Spleen (tissue), 11 donors: Measurements from ENCODE around the gene BAHCC1. TPM values are rescaled to one million over a fixed set of nuclear protein-coding genes. Genes with fewer than 3 reads are reported as not detected.
A peak's percentile ranks its signal among the peaks of the same experiment; 100 is the strongest.

Experiments used
- DNase-seq: peaks from one replicate; pipeline ENCODE4 v3.0.0-alpha.2; 2020
- H3K27ac ChIP-seq, 8 donors: fragments of 200-600 bp; sonication (generic) in 7 of 8; 1 replicate in 4 of 8; 2 replicates in 4 of 8; pipeline versions ENCODE4 v1.5.0 to v1.8.0; 2016 to 2021; ENCODE audit warnings: inconsistent platforms in 4 of 8, mild to moderate bottlenecking in 4 of 8, moderate library complexity in 1 of 8
- H3K27me3 ChIP-seq, 7 donors: fragments of 200-600 bp; sonication (generic) in 6 of 7; replicated peaks in 1 of 7; 1 replicate in 4 of 7; 2 replicates in 3 of 7; pipeline versions ENCODE4 v1.5.0 to v1.8.0; 2016 to 2021; ENCODE audit warnings: inconsistent platforms in 3 of 7, mild to moderate bottlenecking in 1 of 7
- H3K36me3 ChIP-seq, 6 donors: fragments of 200-600 bp; sonication (generic) in 5 of 6; 1 replicate in 4 of 6; 2 replicates in 2 of 6; pipeline versions ENCODE4 v1.5.0 to v1.8.0; 2016 to 2021; ENCODE audit warnings: inconsistent platforms in 2 of 6
- H3K4me1 ChIP-seq, 6 donors: fragments of 200-600 bp; sonication (generic) in 5 of 6; 1 replicate in 3 of 6; 2 replicates in 3 of 6; pipeline versions ENCODE4 v1.5.0 to v1.8.0; 2016 to 2021; ENCODE audit warnings: inconsistent platforms in 3 of 6
- H3K4me3 ChIP-seq, 8 donors: fragments of 200-600 bp; sonication (generic) in 7 of 8; 1 replicate in 4 of 8; 2 replicates in 4 of 8; pipeline versions ENCODE4 v1.5.0 to v1.8.0; 2016 to 2021; ENCODE audit warnings: inconsistent platforms in 4 of 8, mild to moderate bottlenecking in 4 of 8, moderate library complexity in 2 of 8
- H3K9me3 ChIP-seq, 8 donors: fragments of 200-600 bp; sonication (generic) in 7 of 8; 1 replicate in 4 of 8; 2 replicates in 4 of 8; pipeline versions ENCODE4 v1.5.0 to v1.8.0; 2016 to 2021; ENCODE audit warnings: inconsistent platforms in 4 of 8
- POLR2A ChIP-seq, 3 donors: fragments of 450-650 bp; IDR thresholded peaks; one replicate each; pipeline ENCODE4 v1.5.1; 2017; ENCODE audit warnings: antibody characterized with exemption in 3 of 3, mild to moderate bottlenecking in 1 of 3
- POLR2AphosphoS5 ChIP-seq, 3 donors: sonication (generic); formaldehyde crosslinking; IDR thresholded peaks; one replicate each; pipeline ENCODE4 v1.5.1; 2017; ENCODE audit warnings: antibody characterized with exemption in 3 of 3
- WGBS, 5 donors: extraction: QIAGEN DNeasy Blood & Tissue Kit in 3 of 5; methylation state at CpG; one replicate each; pipeline versions ENCODE4 v1.1.5 to v1.1.7; 2013 to 2018; 5-methylcytosine and 5-hydroxymethylcytosine counted together
- intact Hi-C: fragments of 100-400 bp; cut with DNase I; formaldehyde crosslinking; loops from one replicate; pipeline ENCODE4 v1.15.0; 2023; ENCODE audit warnings: low total_unique reads
- polyA plus RNA-seq, 3 donors: library from polyadenylated mRNA; stranded (reverse); fragments of 200-250 nt; gene quantifications; one replicate each; pipeline ENCODE4 v1.2.1, GENCODE V29; 2013
- total RNA-seq, 7 donors: library from RNA; depleted of rRNA in 3 of 7; stranded (reverse); fragments of >200 nt in 3 of 7; fragmentation: NEBNext Ultra II Directional in 4 of 7; extraction: Animal tissue kit (Norgen Biotek cat#: 25700) in 4 of 7; gene quantifications; one replicate each; pipeline versions ENCODE4 v1.1.0 to v1.2.1, GENCODE V29; 2016 to 2021
- TF ChIP-seq, protein P1 (sequence below), 11 experiments: fragments of 200-600 bp in 7 of 11; fragments of 450-650 bp in 4 of 11; sonication (generic) in 4 of 11; IDR thresholded peaks in 8 of 11; conservative IDR thresholded peaks in 3 of 11; 1 replicate in 7 of 11; 2 replicates in 4 of 11; pipeline versions ENCODE4 v1.4.0 to v1.8.0; 2016 to 2021; ENCODE audit warnings: antibody characterized with exemption in 11 of 11, inconsistent platforms in 4 of 11, mild to moderate bottlenecking in 1 of 11
- donor health status: healthy with polysubstance abuse.
- donor health status: DM: no; HTN: no; CAD: no; lungs with moderate emphysema.
- donor health status: DM: no; HTN: no; CAD: no.
- donor health status: Bipolar disorder and iron deficiency.
- donor health status: healthy.
- donor health status: DM: no; HTN: no; CAD: no.
- donor health status: DM: yes; HTN: yes; CAD: no.

Gene BAHCC1
- total and polyA plus RNA-seq, 10 donors, result 1.7 to 20.3 (median 12.4) TPM

DNA sequence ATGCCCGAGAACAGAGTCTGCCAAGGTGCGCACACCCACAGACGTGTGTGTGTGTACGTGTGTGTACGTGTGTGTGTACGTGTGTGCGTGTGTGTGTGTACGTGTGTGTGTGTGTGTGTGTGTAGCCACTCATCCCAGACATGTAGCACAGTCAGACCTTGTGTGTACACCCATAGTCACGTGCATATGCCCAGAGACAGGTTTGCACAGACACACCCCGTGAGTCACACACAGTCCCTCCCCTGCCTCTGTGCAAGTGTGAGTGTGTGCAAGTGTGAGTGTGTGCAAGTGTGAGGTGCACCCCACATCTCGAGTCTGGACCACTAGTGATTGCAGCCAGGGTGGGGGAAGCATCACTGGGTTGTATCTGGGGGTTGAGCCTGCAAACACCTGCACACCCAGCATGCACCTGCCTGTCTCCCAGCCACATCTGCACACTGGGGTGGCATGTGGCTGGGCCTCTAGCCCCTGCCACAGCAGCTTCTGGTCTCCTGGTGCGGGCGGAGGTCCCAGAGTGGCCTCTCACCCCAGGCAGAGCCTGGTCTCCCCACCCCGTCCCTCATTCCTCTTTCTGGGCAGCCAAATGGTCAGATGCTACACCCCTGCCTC, 23.6 kb downstream of the BAHCC1 start:
- intact Hi-C loops, result no loop called here
- peaks cover 0 to 62% (median 0%) of the 10 kb centered on the region in 7 donors for H3K27me3 ChIP-seq
- WGBS, 5 donors, result 29 to 74% (median 66%) methylated on average over 1 to 14 of the region's 14 CpGs
- H3K4me3 ChIP-seq, result no peak overlapping the region
- TF ChIP-seq POLR2AphosphoS5 (IDR thresholded peaks at IDR 0.05), result no peak
- H3K4me1 ChIP-seq, result peaks cover 15 to 72% (median 56%) of the 10 kb centered on the region in 6 donors
- no peak for DNase-seq
- no peaks in the 10 kb centered on the region for H3K36me3 ChIP-seq
- H3K9me3 ChIP-seq, result no peaks in the 10 kb centered on the region
- H3K27ac ChIP-seq, result peak overlapping the region in 7 of 8 donors; percentile 29 to 83 (median 72)

DNA sequence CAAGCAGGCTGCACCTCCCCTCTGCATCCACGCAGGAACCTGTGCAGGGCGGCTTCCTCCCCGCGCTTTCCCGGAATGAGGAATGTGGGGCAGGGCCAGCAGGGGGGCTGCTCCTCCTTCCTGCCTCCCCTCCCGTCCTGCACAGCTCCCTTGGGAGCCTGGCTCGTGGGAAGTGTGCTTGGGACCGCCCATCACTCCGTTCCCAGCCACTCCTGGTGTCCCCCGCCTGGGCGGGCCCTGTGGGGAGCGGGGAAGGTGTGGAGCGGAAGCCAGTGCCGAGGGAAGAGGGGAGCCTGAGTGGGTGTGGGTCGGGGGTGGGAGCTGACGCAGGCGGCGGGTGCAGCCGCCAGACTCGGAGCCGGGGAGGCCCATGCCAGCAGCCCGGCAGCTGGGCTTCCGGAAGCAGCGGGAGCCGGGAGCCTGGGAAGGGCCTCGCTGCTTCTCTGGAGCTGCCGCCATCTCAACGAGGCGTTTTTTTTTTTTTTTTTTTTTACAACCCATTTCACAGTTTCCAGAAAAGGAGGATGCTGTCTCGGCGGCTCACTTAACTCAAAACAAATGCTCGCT, 24.1 kb downstream of the BAHCC1 start:
- peaks cover 15 to 71% (median 56%) of the 10 kb centered on the region in 6 donors for H3K4me1 ChIP-seq
- 41 to 63% (median 43%) methylated on average over 25 to 32 of the region's 32 CpGs for WGBS, 5 donors

DNA sequence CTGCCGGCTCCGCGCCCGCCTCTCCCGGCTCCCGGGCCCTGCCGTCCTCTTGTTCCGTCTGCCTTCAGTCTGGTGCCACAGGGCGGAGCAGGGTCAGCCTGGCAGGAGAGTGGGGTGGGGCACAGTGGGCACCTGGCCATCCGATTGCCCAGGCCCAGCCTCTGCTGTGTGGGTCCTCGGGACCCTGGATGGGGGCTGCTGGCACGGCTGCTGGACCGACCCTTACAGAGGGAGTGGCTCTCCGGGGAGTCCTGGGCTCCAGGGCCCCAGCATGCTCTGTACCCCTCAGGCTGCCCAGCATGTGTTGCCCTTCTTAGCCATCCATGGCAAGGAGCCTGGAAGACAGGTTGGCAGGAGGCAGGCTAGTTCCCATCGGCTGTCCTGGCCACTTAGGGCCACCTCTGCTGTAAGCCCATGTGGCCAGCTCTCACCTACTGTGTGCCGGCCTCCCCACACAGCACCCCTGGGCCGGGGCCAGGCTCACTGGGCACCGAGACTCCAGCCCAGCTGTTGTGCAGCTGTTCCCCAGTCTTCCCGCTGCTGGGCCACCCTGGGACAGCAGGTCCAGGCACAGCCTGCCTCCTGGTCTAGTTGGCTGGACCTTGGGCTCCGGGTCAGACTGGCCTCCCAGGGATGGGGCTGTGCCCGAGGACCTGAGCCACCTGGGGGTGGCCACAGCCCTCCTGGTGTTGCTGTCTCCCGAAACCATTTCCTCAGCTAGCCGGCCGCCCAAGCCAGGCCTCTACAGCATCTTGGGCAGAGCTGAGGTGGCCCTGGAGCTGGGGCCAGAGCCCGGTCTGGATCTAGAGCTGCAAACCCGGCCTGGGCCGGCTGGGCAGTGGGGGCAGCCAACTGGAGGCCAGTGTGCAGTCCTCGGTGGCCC, 24.9 kb downstream of the BAHCC1 start:
- Histone ChIP-seq H3K4me3 (peak overlapping the region in 1 of 8 donors; percentile 19), H3K36me3 (no peaks in the 10 kb centered on the region), H3K27me3 (peaks cover 0 to 50% (median 0%) of the 10 kb centered on the region in 7 donors), H3K27ac (peak overlapping the region; percentile 7 to 83 (median 72)), H3K9me3 (no peaks in the 10 kb centered on the region), H3K4me1 (peaks cover 15 to 65% (median 55%) of the 10 kb centered on the region in 6 donors)
- WGBS, 5 donors, result 60 to 75% (median 65%) methylated on average over 17 to 28 of the region's 28 CpGs
- no peak for DNase-seq
- intact Hi-C loops, result no loop called here
- TF ChIP-seq, protein P1, sequence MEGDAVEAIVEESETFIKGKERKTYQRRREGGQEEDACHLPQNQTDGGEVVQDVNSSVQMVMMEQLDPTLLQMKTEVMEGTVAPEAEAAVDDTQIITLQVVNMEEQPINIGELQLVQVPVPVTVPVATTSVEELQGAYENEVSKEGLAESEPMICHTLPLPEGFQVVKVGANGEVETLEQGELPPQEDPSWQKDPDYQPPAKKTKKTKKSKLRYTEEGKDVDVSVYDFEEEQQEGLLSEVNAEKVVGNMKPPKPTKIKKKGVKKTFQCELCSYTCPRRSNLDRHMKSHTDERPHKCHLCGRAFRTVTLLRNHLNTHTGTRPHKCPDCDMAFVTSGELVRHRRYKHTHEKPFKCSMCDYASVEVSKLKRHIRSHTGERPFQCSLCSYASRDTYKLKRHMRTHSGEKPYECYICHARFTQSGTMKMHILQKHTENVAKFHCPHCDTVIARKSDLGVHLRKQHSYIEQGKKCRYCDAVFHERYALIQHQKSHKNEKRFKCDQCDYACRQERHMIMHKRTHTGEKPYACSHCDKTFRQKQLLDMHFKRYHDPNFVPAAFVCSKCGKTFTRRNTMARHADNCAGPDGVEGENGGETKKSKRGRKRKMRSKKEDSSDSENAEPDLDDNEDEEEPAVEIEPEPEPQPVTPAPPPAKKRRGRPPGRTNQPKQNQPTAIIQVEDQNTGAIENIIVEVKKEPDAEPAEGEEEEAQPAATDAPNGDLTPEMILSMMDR (IDR thresholded peaks at IDR 0.05 in 8 of 11, conservative IDR thresholded peaks at IDR 0.05 in 3 of 11), result no peak
- no peak for TF ChIP-seq POLR2A (IDR thresholded peaks at IDR 0.05)
- no peak for TF ChIP-seq POLR2AphosphoS5 (IDR thresholded peaks at IDR 0.05)

More for the DNA sequence above, 24.1 kb downstream of the BAHCC1 start:
- no peak for DNase-seq
- Histone ChIP-seq H3K9me3 (no peaks in the 10 kb centered on the region), H3K27me3 (peaks cover 0 to 57% (median 0%) of the 10 kb centered on the region in 7 donors), H3K36me3 (no peaks in the 10 kb centered on the region), H3K4me3 (peak overlapping the region in 1 of 8 donors; percentile 21), H3K27ac (peak overlapping the region; percentile 7 to 83 (median 72))
- intact Hi-C loops, result no loop called here
- no peak for TF ChIP-seq POLR2A (IDR thresholded peaks at IDR 0.05)
- TF ChIP-seq POLR2AphosphoS5 (IDR thresholded peaks at IDR 0.05), result peak; percentile 33 to 79 (median 68)
- TF ChIP-seq, protein P1 (IDR thresholded peaks at IDR 0.05 in 8 of 11, conservative IDR thresholded peaks at IDR 0.05 in 3 of 11), result no peak

DNA sequence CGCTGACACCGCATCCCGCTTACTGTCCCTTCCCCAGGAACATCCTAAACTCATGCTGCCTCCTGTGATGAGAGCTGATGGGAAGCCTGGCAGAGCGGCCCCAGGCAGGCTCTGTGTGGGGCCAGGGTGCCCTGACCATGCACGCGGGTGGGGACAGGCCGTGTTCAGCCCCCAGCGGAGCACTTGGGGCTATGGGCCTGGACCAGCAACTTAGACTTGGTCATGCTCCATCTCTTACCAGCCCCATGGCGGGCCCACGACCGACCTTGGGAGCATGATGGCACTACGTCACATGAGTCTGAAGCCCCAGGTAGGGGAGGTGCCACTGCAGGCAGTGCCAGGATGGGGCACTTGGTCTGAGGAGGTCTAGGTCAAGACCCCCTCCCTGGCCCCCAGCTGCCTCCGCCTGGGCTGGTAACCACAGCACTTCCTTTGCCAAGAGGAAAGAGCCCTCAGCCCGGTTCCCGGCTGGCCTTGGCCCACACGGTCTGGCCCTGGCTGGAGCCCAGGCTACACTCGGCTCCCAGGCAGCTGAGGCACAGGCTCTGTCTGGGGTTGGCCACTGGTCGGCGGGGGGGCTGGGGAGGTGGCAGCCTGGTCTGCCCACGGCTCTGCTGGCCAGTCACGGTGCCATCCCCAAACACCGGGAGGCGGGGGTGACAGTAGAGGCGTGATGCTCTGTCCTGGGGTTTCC, 25.7 kb downstream of the BAHCC1 start:
- Histone ChIP-seq H3K27ac (peak overlapping the region in 7 of 8 donors; percentile 64 to 83 (median 72)), H3K9me3 (no peaks in the 10 kb centered on the region), H3K4me3 (no peak overlapping the region), H3K4me1 (peaks cover 15 to 65% (median 55%) of the 10 kb centered on the region in 6 donors), H3K27me3 (peaks cover 0 to 48% (median 0%) of the 10 kb centered on the region in 7 donors), H3K36me3 (no peaks in the 10 kb centered on the region)
- intact Hi-C loops, result no loop called here
- no peak for DNase-seq
- 57 to 67% (median 62%) methylated on average over 17 to 24 of the region's 24 CpGs; no CpG with 5 or more reads in 1 of the 5 donors for WGBS, 5 donors
- TF ChIP-seq POLR2AphosphoS5 (IDR thresholded peaks at IDR 0.05) (peak; percentile 57 to 82 (median 75)), POLR2A (IDR thresholded peaks at IDR 0.05) (no peak)
- TF ChIP-seq, protein P1 (IDR thresholded peaks at IDR 0.05 in 8 of 11, conservative IDR thresholded peaks at IDR 0.05 in 3 of 11), result no peak
